SW480 (cell line): ENCODE results near the gene CLDN22.

Source experiments
- DNase-seq: peaks from one replicate; pipeline ENCODE4 v3.0.0-alpha.2; 2016; ENCODE audit warnings: low spot score

The CLDN22 gene

GRCh38 chr4:183320211-183321059, at the start of gene CLDN22:
Gene CLDN22, minus strand, starts transcription at chr4:183320276. Its CDS starts 58 bp downstream, at chr4:183320218.
- DNase-seq: no peak

GRCh38 chr4:183369073-183369472, 49.0 kb upstream of the CLDN22 start:
- no peak for DNase-seq

- DNase-seq: no peak
Measured at GRCh38 chr4:183366206-183366835, 46.2 kb upstream of the CLDN22 start.

- DNase-seq: no peak
Measured at GRCh38 chr4:183364025-183364424, 43.9 kb upstream of the CLDN22 start.

GRCh38 chr4:183362916-183363542, 43.0 kb upstream of the CLDN22 start:
- DNase-seq: peak; percentile 2

- DNase-seq: no peak
Measured at GRCh38 chr4:183362036-183362435, 42.0 kb upstream of the CLDN22 start.

- DNase-seq: no peak
Measured at GRCh38 chr4:183360161-183360919, 40.3 kb upstream of the CLDN22 start.

- DNase-seq: no peak
Measured at GRCh38 chr4:183358215-183358755, 38.2 kb upstream of the CLDN22 start.

- DNase-seq: no peak
Measured at GRCh38 chr4:183356931-183357675, 37.0 kb upstream of the CLDN22 start.

GRCh38 chr4:183356173-183356830, 36.2 kb upstream of the CLDN22 start:
- no peak for DNase-seq

DNA sequence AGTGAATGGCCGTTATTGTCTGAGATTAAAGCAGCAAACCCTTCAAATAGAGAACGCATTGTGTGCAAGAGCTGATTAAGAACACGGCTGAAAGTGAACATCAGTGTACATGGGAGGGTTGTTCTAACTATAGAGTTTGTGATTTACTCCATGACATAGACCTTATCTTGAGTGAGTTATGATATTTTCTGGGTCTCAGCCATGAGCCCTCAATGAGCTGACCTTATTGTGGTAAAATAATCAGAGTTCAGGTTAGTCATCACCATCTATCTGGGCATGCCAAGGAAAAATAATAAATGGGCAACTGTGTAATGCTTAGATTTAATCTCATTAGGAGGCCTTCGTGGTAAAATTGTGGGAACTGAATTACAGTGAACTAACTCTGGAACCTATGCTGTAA, 35.3 kb upstream of the CLDN22 start:
- peak; percentile 6 for DNase-seq

GRCh38 chr4:183354219-183354618, 34.1 kb upstream of the CLDN22 start:
- DNase-seq: no peak

DNA sequence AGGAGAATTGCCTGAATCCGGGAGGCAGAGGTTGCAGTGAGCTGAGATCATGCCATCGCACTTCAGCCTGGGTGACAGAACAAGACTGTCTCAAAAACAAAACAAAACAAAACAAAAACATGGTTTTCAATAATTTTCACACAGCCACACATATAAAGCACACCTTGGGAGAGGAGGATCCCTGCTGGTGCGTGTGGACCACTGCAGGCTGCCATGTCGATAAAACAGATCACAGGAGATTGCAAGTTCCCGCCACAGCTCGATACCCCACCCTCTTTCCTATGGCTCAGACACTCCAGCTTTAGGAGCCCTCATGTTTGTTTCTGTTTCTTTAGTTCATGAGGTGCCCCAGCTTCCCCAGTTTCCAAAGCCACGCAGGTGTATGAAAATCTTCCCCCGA, 33.5 kb upstream of the CLDN22 start:
- no peak for DNase-seq

- no peak for DNase-seq
Measured at GRCh38 chr4:183352546-183352945, 32.5 kb upstream of the CLDN22 start.

- no peak for DNase-seq
Measured at GRCh38 chr4:183350317-183351071, 30.4 kb upstream of the CLDN22 start.

DNA sequence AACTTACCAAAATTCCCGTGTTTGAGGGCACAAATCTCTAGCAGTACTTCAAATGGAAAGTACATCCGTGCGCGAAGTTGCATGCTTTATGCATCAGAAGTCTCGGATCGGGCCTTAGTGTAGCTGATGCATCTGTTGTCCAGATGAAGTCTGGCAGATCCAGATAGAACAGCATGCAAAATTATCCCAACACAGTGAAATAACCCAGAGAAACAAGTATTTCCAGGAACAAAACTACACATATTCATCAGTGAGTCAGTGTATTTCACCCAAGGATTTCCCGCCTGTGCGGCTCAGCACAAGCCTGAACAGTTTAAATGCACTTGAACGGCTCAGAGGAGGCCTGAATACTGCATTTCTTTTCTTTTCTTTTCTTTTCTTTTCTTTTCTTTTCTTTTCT, 29.6 kb upstream of the CLDN22 start:
- no peak for DNase-seq

- peak; percentile 9 for DNase-seq
Measured at GRCh38 chr4:183348706-183349659, 28.9 kb upstream of the CLDN22 start.

DNA sequence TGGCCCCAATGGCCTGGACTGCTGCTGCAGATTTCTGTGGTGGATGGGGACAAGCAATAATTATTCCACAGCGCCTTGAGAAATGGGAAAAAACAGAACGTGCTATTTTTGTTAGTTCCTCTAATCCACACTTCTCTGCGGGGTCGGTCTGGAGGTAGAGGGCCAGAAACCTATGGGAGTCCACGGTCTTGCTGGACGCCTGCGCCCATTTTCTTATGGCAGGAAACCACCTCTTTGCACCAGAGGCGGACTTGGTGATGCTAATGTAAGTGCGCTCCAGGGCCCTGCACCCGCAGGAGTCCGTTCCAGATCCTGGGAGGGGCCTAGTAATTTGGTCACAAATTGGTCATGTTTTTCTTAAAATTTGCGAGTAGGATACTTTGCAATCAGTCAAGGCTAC, 28.1 kb upstream of the CLDN22 start:
- no peak for DNase-seq

GRCh38 chr4:183347566-183347965, 27.5 kb upstream of the CLDN22 start:
- no peak for DNase-seq
